HG02571 (cell line): ENCODE data around the gene NUFIP1.

ENCODE experiments used
- ATAC-seq: cut with Tn5 transposase; IDR thresholded peaks from one replicate; pipeline ENCODE4 v1.9.1; 2021; ENCODE audit warnings: mild to moderate bottlenecking, moderate library complexity; ENCODE audit not compliant: unreplicated experiment

Gene NUFIP1

GRCh38 chr13:44894001-44894770 is 95.1 kb downstream of the NUFIP1 start:
- no peak for ATAC-seq
